ENCODE results near the gene TMEM30A.

The TMEM30A gene

GRCh38 chr6:75262716-75263400 lies 21.7 kb downstream of the TMEM30A start:
- DNase-seq (ENCODE audit: low spot score), result no peak

- DNase-seq (ENCODE audit: low spot score), result no peak
Measured at GRCh38 chr6:75261299-75261698, 23.3 kb downstream of the TMEM30A start.

GRCh38 chr6:75257343-75258087 lies 27.1 kb downstream of the TMEM30A start:
- DNase-seq (ENCODE audit: low spot score), result no peak

- DNase-seq (ENCODE audit: low spot score), result no peak
Measured at GRCh38 chr6:75250552-75250951, 34.0 kb downstream of the TMEM30A start.

- DNase-seq (ENCODE audit: low spot score), result no peak
Measured at GRCh38 chr6:75249837-75250236, 34.8 kb downstream of the TMEM30A start.

GRCh38 chr6:75246386-75246785 lies 38.2 kb downstream of the TMEM30A start:
- no peak for DNase-seq (ENCODE audit: low spot score)

GRCh38 chr6:75244063-75244584 lies 40.5 kb downstream of the TMEM30A start:
- DNase-seq (ENCODE audit: low spot score), result peak; percentile 2

- peak; percentile 77 for DNase-seq (ENCODE audit: low spot score)
Measured at GRCh38 chr6:75243333-75244062, 41.1 kb downstream of the TMEM30A start, which contains the start of gene COX7A2. Gene COX7A2 (minus strand): TSS chr6:75243801. CDS start chr6:75243734, 67 bp downstream.

- no peak for DNase-seq (ENCODE audit: low spot score)
Measured at GRCh38 chr6:75236630-75237029, 48.0 kb downstream of the TMEM30A start.

- DNase-seq (ENCODE audit: low spot score), result no peak
Measured at GRCh38 chr6:75235271-75235670, 49.3 kb downstream of the TMEM30A start.

GRCh38 chr6:75234126-75234865 lies 50.3 kb downstream of the TMEM30A start:
- no peak for DNase-seq (ENCODE audit: low spot score)

GRCh38 chr6:75233092-75233615 lies 51.4 kb downstream of the TMEM30A start:
- DNase-seq (ENCODE audit: low spot score), result no peak

- DNase-seq (ENCODE audit: low spot score), result peak; percentile 40
Measured at GRCh38 chr6:75230484-75231325, 53.9 kb downstream of the TMEM30A start.

- no peak for DNase-seq (ENCODE audit: low spot score)
Measured at GRCh38 chr6:75224303-75224926, 60.2 kb downstream of the TMEM30A start.

- DNase-seq (ENCODE audit: low spot score), result no peak
Measured at GRCh38 chr6:75223428-75223827, 61.2 kb downstream of the TMEM30A start.

GRCh38 chr6:75222261-75222660 lies 62.3 kb downstream of the TMEM30A start:
- no peak for DNase-seq (ENCODE audit: low spot score)

- no peak for DNase-seq (ENCODE audit: low spot score)
Measured at GRCh38 chr6:75221116-75221515, 63.5 kb downstream of the TMEM30A start.

GRCh38 chr6:75220357-75220756 lies 64.2 kb downstream of the TMEM30A start:
- DNase-seq (ENCODE audit: low spot score), result no peak

GRCh38 chr6:75219263-75219662 lies 65.3 kb downstream of the TMEM30A start:
- no peak for DNase-seq (ENCODE audit: low spot score)

GRCh38 chr6:75217193-75217592 lies 67.4 kb downstream of the TMEM30A start:
- peak; percentile 29 for DNase-seq (ENCODE audit: low spot score)

All from hepatic stellate cell (primary cell).